HEK293T (cell line): ENCODE results near the gene NEBL.

Source experiments
- BHLHE40 ChIP-seq: fragments of 450-650 bp; IDR thresholded peaks from 2 replicates; pipeline ENCODE4 v1.6.1; 2016; ENCODE audit warnings: mild to moderate bottlenecking, moderate library complexity, borderline replicate concordance
- CTBP1 ChIP-seq: fragments of 450-650 bp; IDR thresholded peaks from 2 replicates; pipeline ENCODE4 v1.6.1; 2016; ENCODE audit warnings: borderline replicate concordance
- ELF4 ChIP-seq: fragments of 450-650 bp; IDR thresholded peaks from 2 replicates; pipeline ENCODE4 v1.6.1; 2017; ENCODE audit warnings: antibody characterized with exemption
- FOXA1 ChIP-seq: fragments of 450-650 bp; IDR thresholded peaks from 2 replicates; pipeline ENCODE4 v1.6.1; 2016; ENCODE audit warnings: mild to moderate bottlenecking
- FOXK2 ChIP-seq: fragments of 450-650 bp; IDR thresholded peaks from 2 replicates; pipeline ENCODE4 v1.6.1; 2016; ENCODE audit warnings: mild to moderate bottlenecking
- FOXM1 ChIP-seq: fragments of 450-650 bp; IDR thresholded peaks from 2 replicates; pipeline ENCODE4 v1.6.1; 2017; ENCODE audit warnings: mild to moderate bottlenecking, borderline replicate concordance
- LEF1 ChIP-seq: fragments of 450-650 bp; IDR thresholded peaks from 2 replicates; pipeline ENCODE4 v1.6.1; 2017; ENCODE audit warnings: mild to moderate bottlenecking, borderline replicate concordance
- PKNOX1 ChIP-seq: fragments of 450-650 bp; IDR thresholded peaks from 2 replicates; pipeline ENCODE4 v1.6.1; 2016
- SP1 ChIP-seq: fragments of 450-650 bp; IDR thresholded peaks from 2 replicates; pipeline ENCODE4 v1.6.1; 2017
- SUZ12 ChIP-seq: fragments of 450-650 bp; IDR thresholded peaks from 2 replicates; pipeline ENCODE4 v1.6.1; 2016; ENCODE audit warnings: mild to moderate bottlenecking

GRCh38 chr10:20836401-20836800 is 60.7 kb downstream of the NEBL start:
- TF ChIP-seq SP1 (no peak), SUZ12 (no peak), FOXA1 (no peak), ELF4 (no peak), BHLHE40 (no peak), FOXK2 (no peak), FOXM1 (no peak), PKNOX1 (no peak), CTBP1 (no peak), LEF1 (no peak)
